Measurements from ENCODE around the gene ZNF532.

The ZNF532 gene

DNA sequence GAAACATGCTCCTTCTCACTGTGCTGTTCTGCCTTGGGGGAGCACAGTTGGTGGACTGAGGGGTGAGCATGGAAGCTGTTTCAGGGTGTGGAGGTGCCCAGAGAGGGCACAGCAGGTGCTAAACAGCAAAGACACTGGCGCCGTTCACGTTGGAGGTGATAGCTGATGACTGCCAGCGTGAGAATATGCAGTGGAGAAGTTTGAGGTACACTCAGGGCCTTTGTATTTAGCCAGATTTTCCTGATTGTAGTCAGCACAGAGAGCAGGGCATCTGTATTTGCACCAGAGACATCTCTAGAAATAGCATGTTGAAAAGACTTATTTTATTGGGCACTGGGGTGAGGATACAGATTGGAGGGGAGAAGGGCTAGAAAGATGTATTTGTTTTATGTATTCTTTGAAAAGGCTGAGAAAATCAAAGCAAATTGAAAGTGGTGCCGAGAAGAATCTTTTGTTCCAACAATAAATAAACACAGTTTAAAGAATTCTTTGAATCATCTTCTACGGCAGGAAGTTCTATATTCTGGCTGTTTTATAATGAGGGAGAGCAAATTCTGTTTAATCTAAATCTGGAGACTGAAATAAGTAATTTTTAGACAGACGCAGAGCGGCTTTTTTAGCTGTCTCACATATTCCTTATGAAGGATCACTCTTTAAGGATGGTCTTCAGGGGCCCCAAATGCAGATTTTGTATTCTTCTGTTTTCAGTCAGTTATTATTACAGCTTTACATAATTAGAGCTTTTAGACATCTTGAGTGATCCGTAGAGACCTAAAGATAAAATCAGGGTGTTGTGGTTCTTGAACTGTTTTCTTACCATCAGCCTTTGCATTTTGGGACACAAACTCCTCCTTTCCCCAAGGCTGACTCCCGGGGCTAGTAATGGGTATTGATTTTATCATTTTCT lies 7.1 kb downstream of the ZNF532 start:
- no peak for DNase-seq

GRCh38 chr18:58878640-58879039 lies 14.0 kb downstream of the ZNF532 start:
- no peak for DNase-seq

GRCh38 chr18:58881477-58881876 lies 16.8 kb downstream of the ZNF532 start:
- no peak for DNase-seq

DNA sequence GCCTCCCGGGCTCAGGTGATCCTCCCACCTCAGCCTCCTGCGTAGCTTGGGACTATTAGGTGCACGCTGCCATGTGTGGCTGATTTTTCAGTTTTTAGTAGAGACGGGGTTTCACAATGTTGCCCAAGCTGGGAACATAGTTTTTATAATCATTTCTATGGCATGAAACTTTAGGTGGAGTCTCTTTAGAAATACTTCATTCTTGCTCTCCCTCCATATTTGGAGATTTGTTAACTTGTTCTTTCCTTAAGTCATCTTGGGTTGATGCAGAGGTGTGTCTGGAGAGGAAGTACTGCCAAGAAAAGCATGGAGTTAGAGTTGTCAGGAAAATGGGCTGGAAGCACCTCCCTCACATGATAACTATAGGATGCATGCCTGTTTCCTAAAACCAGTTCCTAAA lies 17.4 kb downstream of the ZNF532 start:
- DNase-seq: no peak

- DNase-seq: no peak
Observed at GRCh38 chr18:58882686-58883085, 18.0 kb downstream of the ZNF532 start.

DNA sequence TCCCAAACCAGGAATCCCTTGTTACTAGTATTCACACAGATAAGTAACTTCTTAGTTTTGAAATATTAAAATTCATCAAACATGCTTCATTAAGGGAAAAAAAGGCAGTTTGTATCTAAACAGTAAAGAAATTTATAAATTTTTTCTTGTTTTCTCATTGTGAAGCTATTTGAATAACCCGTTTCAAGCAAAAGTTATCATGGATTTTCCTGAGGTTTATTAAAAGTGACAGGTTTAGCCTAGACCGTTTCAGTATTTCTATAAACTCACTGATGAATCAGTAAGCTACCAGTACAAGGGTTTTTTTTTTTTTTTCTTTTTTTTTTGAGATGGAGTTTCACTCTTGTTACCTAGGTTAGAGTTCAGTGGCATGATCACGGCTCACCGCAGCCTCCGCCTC lies 20.0 kb downstream of the ZNF532 start:
- DNase-seq: peak; percentile 60

GRCh38 chr18:58886431-58886830 lies 21.8 kb downstream of the ZNF532 start:
- no peak for DNase-seq

DNA sequence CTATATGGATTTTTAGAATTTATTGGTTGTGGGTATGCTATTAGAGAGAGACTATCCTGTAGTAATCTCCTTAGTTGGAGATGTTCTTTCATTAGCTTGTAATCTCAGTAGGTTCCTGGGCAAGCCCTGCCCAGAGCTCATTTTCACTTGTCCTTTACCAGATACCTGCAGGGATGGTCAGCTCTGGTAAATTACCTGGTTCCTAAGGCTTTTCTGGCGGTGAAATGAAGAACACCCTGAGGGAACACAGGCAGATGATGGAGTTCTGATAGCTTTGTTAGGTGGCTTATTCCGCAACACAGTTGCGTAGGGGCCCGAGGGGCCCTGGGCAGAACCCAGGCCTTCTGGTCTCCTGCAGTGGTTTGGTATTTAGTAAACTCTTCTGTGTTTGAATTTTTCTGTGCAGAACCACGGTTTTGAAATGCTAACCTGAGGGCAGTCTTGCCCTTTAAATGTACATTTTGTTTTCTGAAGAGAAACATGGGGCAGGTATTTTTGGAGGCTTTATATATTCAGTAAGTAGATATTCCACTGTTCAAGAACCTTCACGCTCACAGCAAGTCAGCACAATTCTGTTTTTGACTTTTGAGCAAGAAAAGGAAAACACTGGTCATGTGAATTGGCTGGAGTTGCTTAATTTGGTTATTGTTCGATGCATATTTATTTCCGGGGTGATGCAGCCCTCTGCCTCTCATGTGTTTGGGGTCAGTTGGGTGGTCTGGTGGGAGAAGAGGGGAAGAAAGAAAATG lies 22.4 kb downstream of the ZNF532 start:
- DNase-seq: no peak

- no peak for DNase-seq
Observed at GRCh38 chr18:58887613-58887963, 22.9 kb downstream of the ZNF532 start.

DNA sequence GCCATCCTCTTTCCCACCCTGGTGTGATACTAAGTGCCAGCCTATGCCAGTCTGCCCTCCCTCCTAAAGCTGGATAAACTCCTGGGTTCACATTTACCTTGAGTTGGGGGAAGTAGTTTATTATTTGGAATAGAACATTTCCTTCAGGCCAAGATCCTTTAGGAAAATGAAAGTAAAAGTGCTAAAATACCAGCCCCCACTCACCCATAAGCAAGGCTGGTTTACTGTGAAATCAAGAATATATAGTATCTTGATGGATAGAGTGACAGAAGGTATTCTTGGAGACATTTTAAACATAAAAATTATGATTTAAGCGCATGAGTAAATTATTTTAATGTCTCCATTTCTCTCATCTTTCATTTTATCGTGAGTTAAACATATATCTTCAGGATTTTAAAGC lies 27.1 kb downstream of the ZNF532 start:
- no peak for DNase-seq

DNA sequence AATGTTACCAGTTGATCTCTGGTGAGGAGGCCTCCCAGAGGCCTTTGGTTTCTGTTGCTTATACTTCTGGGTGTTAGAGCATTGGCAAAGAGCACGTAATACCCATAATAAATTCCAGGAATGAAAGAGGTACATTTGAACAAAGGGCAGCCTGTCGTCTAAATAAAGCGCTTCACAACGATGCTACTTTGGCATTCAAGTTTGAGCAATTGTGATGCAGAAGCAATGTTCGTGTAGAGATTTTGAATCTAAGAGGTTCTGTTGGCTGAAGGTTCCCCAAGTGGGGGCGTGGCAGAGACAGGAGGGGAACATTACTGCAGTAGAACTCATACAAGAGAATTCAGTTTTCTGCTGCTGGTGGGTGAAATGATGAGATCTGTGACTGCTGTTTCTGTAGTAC lies 27.8 kb downstream of the ZNF532 start:
- DNase-seq: no peak

DNA sequence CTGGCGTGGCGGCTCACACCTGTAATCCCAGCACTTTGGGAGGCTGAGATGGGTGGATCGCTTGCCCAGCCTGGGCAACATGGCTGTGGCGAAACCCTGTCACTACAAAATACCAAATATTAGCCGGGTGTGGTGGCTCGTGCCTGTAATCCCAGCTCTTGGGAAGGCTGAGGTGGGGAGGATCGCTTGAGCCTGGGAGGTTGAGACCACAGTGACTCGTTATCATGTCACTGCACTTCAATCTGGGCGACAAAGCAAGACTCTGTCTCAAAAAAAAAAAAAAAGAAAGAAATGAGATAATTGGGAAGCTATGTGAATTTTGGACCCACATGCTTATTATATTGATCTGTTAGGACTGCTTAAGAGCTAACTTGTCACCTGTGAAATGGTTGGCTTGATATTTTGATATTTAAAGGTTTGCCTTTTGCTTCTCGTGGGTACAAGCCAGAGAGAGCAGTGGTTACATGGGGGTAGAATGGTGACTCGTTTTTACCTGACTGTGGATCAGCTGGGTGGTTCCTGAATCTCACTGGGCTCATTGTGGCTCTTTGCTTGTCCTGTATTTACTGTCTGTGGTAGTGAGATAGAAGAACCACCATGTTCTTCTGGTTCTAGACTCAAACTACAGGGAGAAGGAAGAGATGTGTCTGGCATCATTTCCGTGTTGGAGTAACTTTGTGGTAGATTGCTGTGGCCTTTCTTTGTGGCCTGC lies 28.9 kb downstream of the ZNF532 start:
- DNase-seq: no peak

DNA sequence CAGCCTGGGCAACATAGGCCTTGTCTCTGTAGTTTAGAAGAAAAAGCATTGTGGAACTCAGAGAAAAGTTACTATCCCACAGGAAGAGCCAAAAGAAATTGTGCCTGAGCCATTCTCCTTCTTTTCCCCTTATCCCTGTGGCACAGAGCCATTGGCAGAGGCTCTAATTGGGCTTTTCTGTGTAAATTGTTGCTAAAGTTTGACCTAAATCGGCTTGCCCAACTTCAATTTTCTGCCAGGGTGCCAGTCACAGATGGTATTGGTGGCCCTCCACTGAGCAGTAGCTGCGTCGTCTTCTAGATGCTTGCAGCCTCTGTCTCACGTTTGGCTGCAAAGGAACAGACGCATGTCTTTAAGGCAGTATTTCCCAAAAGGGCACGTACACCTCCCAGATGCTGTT lies 30.3 kb downstream of the ZNF532 start:
- no peak for DNase-seq

DNA sequence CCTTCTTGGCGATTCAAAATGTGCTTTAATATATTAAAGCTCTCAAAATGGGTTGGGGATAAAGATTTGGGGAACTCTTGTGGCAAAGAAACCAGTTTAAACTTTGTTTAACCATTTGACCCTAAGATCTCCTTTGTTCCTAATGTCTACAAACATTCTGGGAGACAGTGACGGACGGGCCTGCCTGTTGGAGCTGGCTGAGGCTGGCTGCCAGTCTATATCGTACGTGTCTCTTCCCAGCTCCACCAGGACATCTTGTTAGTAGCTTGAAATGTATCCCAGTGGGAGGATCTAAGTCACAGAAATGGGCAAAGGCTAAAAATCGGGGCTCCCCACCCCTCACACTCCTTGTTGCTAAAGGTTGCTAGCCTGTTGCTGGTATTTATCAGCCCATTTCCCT lies 30.7 kb downstream of the ZNF532 start:
- DNase-seq: no peak

DNA sequence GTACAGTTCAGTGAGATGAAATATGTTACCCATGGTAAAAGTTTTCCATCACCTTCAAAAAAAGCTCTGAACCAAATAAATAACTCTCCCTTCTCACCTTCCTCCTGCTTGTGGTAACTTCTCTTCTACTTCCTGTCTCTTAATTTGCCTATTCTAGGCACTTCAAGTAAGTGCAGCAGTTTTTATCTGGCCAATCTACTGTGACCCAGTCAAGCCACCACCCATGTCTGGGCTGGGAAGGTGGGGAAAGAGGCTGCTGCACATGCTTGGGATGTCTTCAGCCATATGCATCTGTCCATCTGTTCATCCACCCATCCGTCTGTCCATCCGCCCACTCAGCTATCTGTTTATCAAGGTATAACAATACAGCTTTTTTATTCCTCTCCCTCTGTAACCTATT lies 31.6 kb downstream of the ZNF532 start:
- no peak for DNase-seq

DNA sequence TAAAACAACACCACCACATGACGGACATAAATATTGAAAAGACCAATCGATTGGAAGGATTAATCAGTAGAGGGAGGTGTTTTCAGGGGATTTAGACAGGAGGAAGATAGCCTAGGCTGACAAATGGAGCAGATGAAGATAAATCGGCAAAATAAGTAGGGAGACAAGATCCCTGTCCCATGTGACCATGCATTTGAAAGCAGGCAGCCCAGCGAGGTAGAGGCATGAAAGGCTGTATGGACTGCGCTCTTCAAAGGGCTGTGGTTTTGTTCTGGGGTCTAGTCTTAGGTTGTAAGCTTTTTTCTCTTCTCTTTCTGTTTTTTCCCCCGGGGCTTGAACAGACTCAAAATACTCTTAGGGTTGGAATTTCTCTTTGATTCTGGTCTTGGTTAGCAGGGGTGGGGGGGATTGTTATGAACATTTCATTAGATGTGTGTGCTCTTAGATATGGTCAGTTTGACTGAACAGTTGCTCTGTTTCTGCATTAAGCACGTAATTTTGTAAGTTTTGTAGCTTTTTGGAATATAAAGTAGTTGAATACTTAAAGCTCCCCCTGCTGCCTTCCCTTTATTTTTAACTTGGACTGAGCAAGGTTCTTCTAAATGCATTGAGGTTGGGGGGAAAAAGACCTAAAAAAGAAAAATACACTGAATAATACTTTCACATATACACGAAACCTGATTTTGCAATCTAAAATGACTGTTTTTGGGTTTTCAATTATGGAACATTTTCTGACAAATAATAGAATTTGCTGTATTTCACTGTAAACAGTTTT lies 32.2 kb downstream of the ZNF532 start:
- no peak for DNase-seq

DNA sequence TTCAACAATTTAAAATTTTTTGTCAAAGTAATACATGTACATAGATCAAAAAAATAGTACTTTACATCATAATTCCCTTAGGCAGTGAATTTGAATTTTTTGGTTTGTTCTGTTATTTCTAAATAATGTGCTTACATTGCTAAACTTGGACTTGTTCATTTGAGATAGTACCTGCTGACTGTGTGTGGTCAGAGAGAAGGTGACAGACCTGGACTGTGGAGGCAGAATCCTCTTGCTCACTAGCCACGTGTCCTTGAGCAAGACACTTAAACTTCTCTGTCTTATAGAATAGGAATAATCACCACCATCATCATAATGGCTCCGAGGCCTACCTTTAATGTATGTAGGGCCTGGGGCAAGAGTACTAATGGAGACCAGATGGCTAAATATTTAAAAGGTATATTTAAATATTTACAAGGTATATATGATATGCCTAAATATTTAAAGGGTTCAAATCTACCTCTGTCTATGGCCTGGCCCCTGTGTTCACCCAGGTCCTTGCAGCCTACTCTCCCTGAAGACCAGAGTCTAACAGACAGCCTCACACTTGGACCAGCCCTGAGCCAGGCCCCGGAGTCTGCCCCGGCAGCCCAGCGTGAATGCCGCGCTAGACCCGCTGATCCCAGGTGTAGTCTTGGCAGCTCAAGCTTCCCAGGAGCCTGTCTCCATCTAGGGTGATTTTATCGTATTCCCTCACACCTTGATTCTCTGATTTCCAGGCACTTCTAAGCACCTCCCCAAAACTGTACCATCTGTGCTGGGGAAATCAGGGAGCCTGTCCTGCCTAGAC lies 33.5 kb downstream of the ZNF532 start:
- DNase-seq: no peak

DNA sequence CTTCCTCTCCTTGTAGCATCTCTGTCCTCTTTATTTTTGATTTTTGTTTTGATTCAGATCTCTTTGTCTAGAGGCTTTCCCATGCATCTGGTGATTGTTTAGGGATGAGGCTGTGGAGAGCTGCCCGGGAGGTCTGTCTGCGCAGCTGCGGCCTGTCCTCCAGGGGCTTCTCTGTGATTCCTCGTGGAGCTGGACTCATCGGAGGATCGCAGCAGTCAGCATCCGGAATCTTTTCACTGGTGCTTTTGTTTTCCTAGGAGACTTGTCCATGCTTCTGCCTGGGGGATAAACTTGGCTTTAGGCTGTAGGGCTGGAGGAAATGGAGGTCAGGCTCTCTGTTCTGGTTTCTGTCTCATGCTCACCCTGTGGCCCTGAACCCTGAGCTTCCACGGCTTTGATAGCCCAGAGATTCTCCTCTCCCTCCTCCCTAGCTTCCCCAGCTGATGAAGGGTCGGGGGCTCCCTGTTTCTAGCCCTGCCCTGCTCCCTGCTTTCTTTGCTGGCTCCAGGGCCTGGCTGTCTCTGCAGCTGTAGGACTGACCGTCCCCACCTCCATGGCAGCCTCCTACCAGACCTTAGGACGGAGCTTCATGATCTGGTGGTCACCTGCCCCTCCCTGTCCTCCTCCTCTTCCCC lies 35.5 kb downstream of the ZNF532 start:
- no peak for DNase-seq

- no peak for DNase-seq
Observed at GRCh38 chr18:58901143-58901542, 36.5 kb downstream of the ZNF532 start.

GRCh38 chr18:58901783-58902182 lies 37.1 kb downstream of the ZNF532 start:
- DNase-seq: no peak

- DNase-seq: no peak
Observed at GRCh38 chr18:58902961-58903360, 38.3 kb downstream of the ZNF532 start.

- DNase-seq: no peak
Observed at GRCh38 chr18:58903533-58903932, 38.9 kb downstream of the ZNF532 start.
